Hindlimb muscle (tissue), 1 donor: ENCODE results near the gene SMC1A. TPM values are rescaled to one million over a fixed set of nuclear protein-coding genes. Genes with fewer than 3 reads are reported as not detected.
"Not testable (repeated sequence)": the region's sequence is repeated elsewhere in the genome, so short reads cannot be mapped to it uniquely, and the experiment has no call there.

Experiments used
- DNase-seq: peaks from one replicate; pipeline ENCODE4 v3.0.0-alpha.2; 2013
- polyA plus RNA-seq: library from polyadenylated mRNA; unstranded; fragments of 120-200 nt; gene quantifications from one replicate; pipeline ENCODE4 v1.2.1, GENCODE V29; 2013; ENCODE audit not compliant: insufficient read length

The SMC1A gene
- polyA plus RNA-seq, result 43.3 TPM

- DNase-seq, result peak; percentile 96
These were observed at the start of gene SMC1A for GRCh38 chrX:53422086-53422860. TSS of gene SMC1A (minus strand) at chrX:53422654. CDS start at chrX:53422600, 54 bp downstream.

DNA sequence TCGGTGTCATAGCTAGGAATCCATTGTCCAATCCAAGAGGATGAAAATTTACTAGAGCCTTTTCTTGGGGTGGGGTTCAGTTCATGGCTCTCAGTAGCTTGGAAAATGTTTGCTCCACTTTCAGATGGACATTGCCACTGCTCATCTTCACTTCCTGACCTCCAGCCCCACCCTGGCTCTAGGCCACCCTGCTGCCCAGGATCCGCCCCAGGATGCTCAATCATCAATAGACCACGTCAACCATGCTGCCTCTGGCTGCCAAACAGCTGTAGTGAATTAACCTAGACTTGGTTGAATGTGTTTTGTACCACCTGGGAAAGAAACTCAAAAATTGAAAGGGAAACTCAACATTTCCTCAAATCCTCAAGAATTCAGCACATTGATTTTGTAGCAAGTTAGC lies 48.9 kb upstream of the SMC1A start:
- DNase-seq, result no peak

- DNase-seq, result not testable (repeated sequence)
These were observed 46.2 kb upstream of the SMC1A start for GRCh38 chrX:53468659-53469058.

- DNase-seq, result no peak
These were observed 35.6 kb upstream of the SMC1A start for GRCh38 chrX:53458082-53458481.

GRCh38 chrX:53456254-53456653 lies 33.8 kb upstream of the SMC1A start:
- no peak for DNase-seq

DNA sequence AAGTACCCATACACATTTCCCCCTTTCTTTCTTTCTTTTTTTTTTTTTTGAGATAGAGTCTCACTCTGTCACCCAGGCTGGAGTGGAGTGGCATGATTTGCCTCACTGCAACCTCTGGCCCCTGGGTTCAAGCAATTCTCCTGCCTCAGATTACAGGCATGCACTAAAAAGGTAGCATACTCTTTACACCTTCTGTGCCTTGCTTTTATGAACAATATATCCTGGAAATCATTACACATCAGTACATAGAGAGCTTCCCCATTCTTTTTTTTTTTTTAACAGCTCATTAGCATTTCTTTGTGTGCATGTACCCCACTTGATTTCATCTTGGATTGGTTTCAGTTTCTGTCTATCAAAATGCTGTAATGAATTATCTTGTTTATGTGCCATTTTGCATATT lies 30.4 kb upstream of the SMC1A start:
- DNase-seq, result no peak

DNA sequence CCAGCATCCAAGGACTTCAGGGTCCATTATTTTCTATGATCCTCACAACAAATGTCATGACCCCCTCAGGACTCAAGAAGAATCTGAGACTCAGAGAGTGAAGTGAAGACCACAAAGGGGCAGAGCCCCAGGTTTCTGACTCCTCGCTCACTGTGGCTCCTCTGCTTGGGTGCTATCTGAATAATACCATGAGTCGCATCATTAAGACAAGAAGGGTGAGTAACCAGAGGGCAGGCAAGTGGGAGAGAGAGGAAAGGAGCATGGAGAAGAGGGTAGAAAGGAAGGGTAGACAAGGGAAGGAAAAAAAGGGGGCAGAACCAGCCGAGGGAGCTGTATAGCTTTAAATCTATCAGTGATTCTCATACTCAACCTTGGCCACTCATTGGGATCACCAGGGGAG lies 27.2 kb upstream of the SMC1A start:
- DNase-seq, result no peak

DNA sequence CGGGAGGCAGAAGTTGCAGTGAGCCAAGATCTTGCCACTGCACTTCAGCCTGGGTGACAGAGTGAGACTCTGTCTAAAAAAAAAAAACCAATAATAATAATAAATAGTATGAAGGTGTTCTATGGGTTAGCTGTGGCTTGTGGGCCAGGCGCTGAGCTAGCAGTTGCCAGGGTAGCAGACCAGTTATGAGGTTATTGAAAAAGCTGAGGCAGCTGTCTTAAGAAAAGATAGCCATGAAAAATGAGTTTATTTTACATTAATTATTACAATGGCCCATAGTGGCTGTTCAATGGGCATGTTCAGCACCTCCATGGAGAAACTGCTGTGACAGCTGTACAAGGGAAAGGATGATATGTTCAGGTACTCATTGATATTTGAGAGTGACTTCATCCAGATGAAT lies 25.0 kb upstream of the SMC1A start:
- no peak for DNase-seq

DNA sequence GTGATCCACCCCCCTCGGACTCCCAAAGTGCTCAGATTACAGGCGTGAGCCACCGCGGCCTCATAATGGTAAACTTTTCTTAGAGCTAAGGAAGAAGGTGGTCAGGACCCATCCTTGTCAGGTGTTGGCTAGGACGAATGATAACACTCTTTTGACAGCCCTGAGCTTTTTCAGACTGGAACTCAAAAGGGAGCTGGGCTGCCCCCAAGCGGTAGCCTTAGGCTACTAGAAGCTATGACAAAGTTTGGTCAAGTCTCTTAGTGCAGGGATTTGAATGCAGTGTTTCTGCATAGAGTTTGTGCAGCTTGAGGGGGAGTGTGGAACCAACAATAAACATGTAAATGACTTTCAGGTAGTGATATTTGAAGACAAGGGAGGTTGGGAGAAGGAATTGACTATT lies 23.5 kb upstream of the SMC1A start:
- no peak for DNase-seq

DNA sequence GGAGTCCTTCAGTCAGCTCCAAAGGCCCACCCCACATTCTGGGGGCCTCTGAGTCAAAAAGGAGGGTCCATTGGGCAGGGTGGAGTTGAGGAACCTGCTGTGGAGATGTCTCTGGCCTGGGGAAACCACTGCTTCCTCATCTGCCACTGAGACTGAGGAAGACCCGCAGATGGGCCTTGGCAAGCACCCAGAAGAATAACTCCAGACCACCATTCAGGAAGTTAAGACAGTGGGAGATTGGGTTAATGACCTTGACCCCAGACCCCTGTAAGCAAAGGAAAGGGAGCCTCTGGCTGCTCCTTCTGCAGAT lies 19.8 kb upstream of the SMC1A start:
- DNase-seq, result no peak

DNA sequence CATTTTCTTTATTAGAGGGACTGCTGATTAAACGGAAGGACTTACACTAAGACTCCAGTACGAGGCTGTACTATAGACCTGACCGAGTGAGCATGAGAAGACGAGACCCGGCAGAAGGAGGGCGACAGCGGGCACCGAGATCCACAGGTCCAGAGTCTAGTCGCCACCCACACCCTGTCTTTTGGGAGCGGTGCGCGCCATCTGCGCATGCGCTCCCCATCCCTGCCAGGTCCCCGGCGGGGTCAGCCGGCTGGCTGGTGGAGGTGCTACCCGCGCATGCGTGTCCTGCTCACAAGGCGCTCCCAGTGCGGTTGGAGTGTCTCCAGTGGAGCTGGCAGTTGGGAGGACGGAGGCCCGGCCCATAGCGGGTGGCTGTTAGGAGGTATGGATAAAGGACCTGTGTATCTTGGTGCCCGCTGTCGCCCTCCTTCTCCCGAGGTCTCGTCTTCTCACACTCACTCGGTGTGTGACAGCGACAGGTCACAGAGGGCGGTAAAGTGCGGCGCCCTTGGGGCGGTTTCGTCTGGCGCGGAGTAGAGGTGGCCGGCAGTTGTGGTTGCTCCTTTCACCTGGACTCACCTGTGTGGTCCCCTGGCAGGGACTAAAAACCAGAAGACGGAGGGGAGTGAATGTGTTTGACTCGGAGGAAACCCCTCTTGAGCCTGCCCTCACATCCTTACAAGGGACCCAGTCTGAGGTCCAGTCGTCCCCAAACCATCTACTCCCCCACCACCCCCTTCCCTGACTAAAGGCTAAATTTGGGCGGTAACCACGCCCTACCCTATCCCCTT lies 19.3 kb upstream of the SMC1A start:
- DNase-seq, result peak; percentile 38

GRCh38 chrX:53440621-53441517 lies 18.4 kb upstream of the SMC1A start:
- DNase-seq, result no peak

DNA sequence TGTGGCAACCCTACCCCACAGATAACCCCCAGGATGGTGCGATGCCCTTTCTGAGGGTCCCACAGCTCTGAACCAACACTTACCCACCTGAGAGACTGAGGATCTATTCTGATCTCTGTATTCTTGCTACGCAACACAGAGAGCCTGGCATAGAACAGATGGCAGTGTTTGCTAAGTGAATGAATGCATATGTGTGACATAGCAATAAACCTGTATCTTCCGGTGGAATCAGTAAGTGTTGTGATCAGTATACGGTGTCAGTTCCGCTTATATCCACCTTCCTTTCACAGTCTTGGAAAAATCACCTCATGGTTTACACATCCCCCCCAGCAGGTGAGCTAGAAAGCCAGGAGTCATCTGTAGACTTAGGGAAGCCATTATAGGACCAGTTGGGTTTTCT lies 17.6 kb upstream of the SMC1A start:
- no peak for DNase-seq

- no peak for DNase-seq
These were observed 16.4 kb upstream of the SMC1A start for GRCh38 chrX:53438832-53439230.

DNA sequence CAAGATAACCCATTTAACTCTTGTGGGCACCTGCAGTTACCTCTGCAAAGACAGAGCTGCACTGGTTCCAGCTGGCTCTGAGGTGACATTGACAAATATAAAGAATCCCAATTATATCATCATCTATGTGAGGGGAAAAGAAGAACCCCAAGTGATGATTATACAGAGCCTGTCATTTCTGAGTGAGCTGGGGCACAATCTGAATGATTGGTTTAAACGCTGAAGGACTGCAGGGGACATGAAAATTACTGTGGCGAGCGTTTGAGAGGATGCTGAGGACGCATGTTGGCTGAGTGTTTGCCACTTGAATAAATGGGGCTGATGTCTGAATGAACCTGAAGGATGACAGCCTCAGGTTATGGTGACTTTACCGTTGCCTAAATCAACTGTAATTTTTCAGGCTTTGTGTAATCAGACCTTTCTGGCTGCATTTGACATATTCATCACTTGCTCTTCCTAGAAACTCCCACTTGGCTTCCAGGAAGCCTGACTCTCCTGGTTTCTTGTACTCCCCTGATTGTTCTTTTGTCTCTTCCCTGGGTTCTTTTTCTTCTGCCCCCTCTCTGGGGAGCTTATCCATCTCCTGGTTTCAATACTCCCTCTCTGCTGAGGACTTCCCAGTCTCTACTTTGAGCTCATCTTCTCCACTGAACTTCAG lies 15.8 kb upstream of the SMC1A start:
- no peak for DNase-seq

GRCh38 chrX:53437206-53437605 lies 14.8 kb upstream of the SMC1A start:
- no peak for DNase-seq

DNA sequence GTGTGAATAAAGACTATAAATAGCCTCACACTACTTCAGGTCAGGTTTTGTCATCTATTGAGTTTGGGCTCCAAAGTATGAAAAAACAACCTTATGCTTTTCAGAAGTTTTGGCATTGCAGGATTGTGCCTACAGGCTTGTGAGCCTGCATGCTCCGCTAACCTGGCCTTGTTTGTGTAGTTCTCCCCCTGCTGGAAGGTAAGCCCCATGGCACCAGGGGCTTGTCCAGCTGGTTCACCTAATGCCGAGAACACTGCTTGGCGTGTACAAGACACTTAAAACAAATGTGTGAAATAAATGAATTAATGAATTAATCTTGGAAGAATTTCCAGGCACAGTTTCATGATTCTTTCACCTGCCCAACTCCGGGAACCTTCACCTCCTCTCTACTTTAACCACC lies 13.5 kb upstream of the SMC1A start:
- DNase-seq, result no peak

- peak; percentile 80 for DNase-seq
These were observed 11.5 kb upstream of the SMC1A start, which contains the start of gene HSD17B10 for GRCh38 chrX:53433651-53434639. TSS of gene HSD17B10 (minus strand) at chrX:53434370. CDS start at chrX:53434345, 25 bp downstream.

DNA sequence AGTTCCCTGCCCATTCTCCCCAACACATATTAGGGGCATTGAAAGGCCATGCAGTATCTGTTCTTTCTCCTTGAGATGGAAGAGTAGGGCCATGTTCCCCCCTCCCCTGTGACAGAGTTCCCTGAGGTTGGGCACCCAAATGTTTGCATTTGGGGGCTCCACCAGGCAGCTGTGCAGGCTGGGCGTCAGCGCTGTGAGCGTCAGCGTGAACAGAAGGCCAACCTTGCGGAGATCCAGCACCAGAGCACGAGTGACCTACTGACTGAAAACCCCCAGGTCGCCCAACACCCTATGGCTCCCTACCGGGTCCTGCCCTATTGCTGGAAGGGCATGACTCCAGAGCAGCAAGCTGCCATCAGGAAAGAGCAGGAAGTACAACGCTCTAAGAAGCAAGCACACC lies 7.8 kb upstream of the SMC1A start:
- DNase-seq, result no peak

- DNase-seq, result no peak
These were observed 7.3 kb upstream of the SMC1A start for GRCh38 chrX:53429755-53430154.

DNA sequence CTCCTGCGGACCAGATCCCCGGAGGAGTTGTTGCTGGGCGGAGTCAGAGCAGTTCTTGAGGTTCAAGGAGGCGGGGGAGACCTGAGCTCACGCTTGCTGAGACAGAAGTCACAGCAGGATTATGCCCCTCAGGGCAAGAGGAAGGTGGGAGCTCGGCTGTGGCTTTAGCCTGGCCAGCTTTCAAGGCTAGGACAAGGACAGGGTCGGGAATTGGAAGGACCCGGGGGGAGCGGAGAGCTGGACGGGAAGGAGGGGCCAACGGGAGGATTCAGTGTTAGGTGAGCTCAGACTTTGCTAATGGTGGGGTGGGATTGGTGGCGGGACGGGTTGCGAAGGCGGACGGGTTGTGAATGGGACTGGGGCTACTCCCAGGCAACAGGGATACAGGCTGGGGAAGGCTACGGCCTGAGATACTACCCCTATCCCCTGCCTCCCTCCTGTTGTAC lies 430 bp upstream of the SMC1A start, which contains the start of gene RIBC1:
Gene RIBC1 (plus strand): TSS at position 13 of the 446 bp plus-strand sequence. CDS start 3,404 bp downstream, outside the sequence.
- DNase-seq, result no peak
